ENCODE results near the gene GPC6.

GPC6 gene

DNA sequence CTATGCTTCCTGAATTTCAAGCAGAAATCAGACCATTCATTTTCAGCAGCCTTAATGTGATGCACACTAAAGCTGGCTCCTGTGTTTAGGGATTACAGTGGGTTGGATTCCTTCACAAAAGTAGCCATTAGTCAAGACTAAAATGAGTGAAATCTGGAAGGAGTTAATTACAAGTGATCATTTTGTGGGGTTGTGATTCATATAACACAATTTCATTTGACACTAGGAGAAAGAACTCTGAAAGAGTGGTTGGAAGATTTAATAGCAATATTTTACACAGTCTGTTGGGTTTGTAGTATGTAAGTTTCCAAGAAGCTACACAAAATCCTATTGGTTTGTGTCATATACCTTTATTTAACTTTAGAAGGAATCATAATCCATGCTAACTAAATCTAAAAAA, 1015.9 kb downstream of the GPC6 start:
- Mint-ChIP-seq H3K27ac (no peak overlapping the region), H3K9me3 (peaks cover 18% of the 10 kb centered on the region), H3K4me1 (peaks cover 5% of the 10 kb centered on the region), H3K36me3 (ENCODE audit: low read depth) (peaks cover 11% of the 10 kb centered on the region), H3K4me3 (no peak overlapping the region), H3K27me3 (ENCODE audit: low read depth) (no peaks in the 10 kb centered on the region)
- no peak for TF ChIP-seq CTCF (IDR thresholded peaks at IDR 0.05; ENCODE audit: unreplicated experiment in 3 of 3)

- no peak for TF ChIP-seq CTCF (IDR thresholded peaks at IDR 0.05; ENCODE audit: unreplicated experiment in 3 of 3)
- Mint-ChIP-seq H3K4me3 (no peak overlapping the region), H3K27ac (no peak overlapping the region), H3K27me3 (ENCODE audit: low read depth) (no peaks in the 10 kb centered on the region), H3K9me3 (peaks cover 22% of the 10 kb centered on the region), H3K36me3 (ENCODE audit: low read depth) (peaks cover 11% of the 10 kb centered on the region), H3K4me1 (peaks cover 5% of the 10 kb centered on the region)
These were observed 1016.9 kb downstream of the GPC6 start for GRCh38 chr13:94243551-94243950.

- Mint-ChIP-seq H3K36me3 (ENCODE audit: low read depth) (peaks cover 11% of the 10 kb centered on the region), H3K4me3 (no peak overlapping the region), H3K9me3 (peaks cover 22% of the 10 kb centered on the region), H3K27ac (no peak overlapping the region), H3K27me3 (ENCODE audit: low read depth) (no peaks in the 10 kb centered on the region), H3K4me1 (peaks cover 5% of the 10 kb centered on the region)
- no peak for TF ChIP-seq CTCF (IDR thresholded peaks at IDR 0.05; ENCODE audit: unreplicated experiment in 3 of 3)
These were observed 1019.9 kb downstream of the GPC6 start for GRCh38 chr13:94246495-94246894.

GRCh38 chr13:94247890-94248289, 1021.3 kb downstream of the GPC6 start:
- Mint-ChIP-seq H3K9me3 (peaks cover 22% of the 10 kb centered on the region), H3K27me3 (ENCODE audit: low read depth) (no peaks in the 10 kb centered on the region), H3K36me3 (ENCODE audit: low read depth) (peaks cover 11% of the 10 kb centered on the region), H3K27ac (no peak overlapping the region), H3K4me3 (no peak overlapping the region), H3K4me1 (peaks cover 17% of the 10 kb centered on the region)
- no peak for TF ChIP-seq CTCF (IDR thresholded peaks at IDR 0.05; ENCODE audit: unreplicated experiment in 3 of 3)

DNA sequence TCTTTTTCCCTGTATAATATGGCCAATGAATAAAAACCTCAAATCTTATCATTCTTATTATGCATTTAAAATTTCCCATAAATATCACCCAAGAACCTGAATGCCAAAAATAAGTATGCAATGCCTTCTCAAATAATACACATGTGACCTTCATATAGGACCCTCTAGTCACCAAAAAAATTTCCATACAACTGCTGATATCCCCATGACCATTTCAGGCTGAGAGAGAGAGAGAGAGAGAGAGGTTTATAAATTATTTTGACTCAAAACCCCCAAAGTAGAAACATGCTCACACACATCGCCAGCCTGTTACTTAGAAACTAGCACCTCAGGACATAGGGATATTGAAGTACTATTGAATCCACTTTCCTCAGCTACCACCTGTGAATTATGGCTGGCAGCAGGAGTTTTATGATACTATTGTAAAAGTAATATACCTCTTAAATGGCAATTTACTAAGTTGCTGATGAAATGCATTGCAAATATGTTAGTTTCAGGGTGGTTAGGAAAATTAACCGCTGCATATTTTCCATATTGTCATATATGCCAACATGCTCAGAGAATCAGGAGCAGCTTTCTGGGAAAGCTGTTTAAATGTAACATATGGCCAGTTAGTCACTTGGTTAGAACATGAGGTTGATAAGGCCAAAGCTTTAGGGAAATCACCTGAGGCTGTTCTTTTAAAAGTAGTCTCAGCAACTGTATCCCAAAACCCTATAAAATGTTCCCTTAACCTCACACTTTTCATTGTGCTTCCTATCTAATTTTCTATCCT, 1022.0 kb downstream of the GPC6 start:
- no peak overlapping the region for H3K4me3 Mint-ChIP-seq
- H3K36me3 Mint-ChIP-seq (ENCODE audit: low read depth), result peaks cover 11% of the 10 kb centered on the region
- H3K9me3 Mint-ChIP-seq, result peaks cover 22% of the 10 kb centered on the region
- peaks cover 14% of the 10 kb centered on the region for H3K4me1 Mint-ChIP-seq
- H3K27ac Mint-ChIP-seq, result no peak overlapping the region
- TF ChIP-seq CTCF (IDR thresholded peaks at IDR 0.05; ENCODE audit: unreplicated experiment in 3 of 3), result no peak
- H3K27me3 Mint-ChIP-seq (ENCODE audit: low read depth), result no peaks in the 10 kb centered on the region

GRCh38 chr13:94249512-94249911, 1022.9 kb downstream of the GPC6 start:
- peaks cover 22% of the 10 kb centered on the region for H3K9me3 Mint-ChIP-seq

More at GRCh38 chr13:94249512-94249911, 1022.9 kb downstream of the GPC6 start:
- Mint-ChIP-seq H3K27ac (no peak overlapping the region), H3K4me1 (peaks cover 12% of the 10 kb centered on the region), H3K36me3 (ENCODE audit: low read depth) (peaks cover 11% of the 10 kb centered on the region), H3K27me3 (ENCODE audit: low read depth) (no peaks in the 10 kb centered on the region), H3K4me3 (no peak overlapping the region)
- TF ChIP-seq CTCF (IDR thresholded peaks at IDR 0.05; ENCODE audit: unreplicated experiment in 3 of 3), result no peak
